ENCODE data around the gene CACNA1A.

The CACNA1A gene

GRCh38 chr19:13160557-13160956, 345.7 kb downstream of the CACNA1A start:
- no peak overlapping the region for H3K27ac ChIP-seq (ENCODE audit: low read depth, low read length)
- no peak overlapping the region for H3K9ac ChIP-seq (ENCODE audit: low read length)

GRCh38 chr19:13159713-13160112, 346.6 kb downstream of the CACNA1A start:
- Histone ChIP-seq H4K20me1 (ENCODE audit: low read depth, low read length) (no peaks in the 10 kb centered on the region), H3K9me2 (replicated peaks; ENCODE audit: insufficient read depth, low read length) (no peaks in the 10 kb centered on the region), H3K27me3 (ENCODE audit: low read length) (no peaks in the 10 kb centered on the region), H3K27ac (ENCODE audit: low read depth, low read length) (no peak overlapping the region), H3K9ac (ENCODE audit: low read length) (no peak overlapping the region), H3F3A (ENCODE audit: insufficient read depth) (peaks cover 43% of the 10 kb centered on the region), H3K9me3 (ENCODE audit: insufficient read depth, low read length) (no peaks in the 10 kb centered on the region), H3K79me2 (ENCODE audit: insufficient read depth, low read length) (no peaks in the 10 kb centered on the region), H2AFZ (ENCODE audit: low read depth, low read length, severe bottlenecking) (no peak overlapping the region), H3K4me3 (ENCODE audit: insufficient read depth, low read length, poor library complexity, severe bottlenecking) (no peak overlapping the region), H3K36me3 (ENCODE audit: low read length) (no peaks in the 10 kb centered on the region), H3K4me2 (ENCODE audit: low read depth, low read length, poor library complexity, severe bottlenecking) (no peak overlapping the region)
- no peak for TF ChIP-seq EZH2phosphoT487 (conservative IDR thresholded peaks at IDR 0.05; ENCODE audit: low read length)
- no peak for TF ChIP-seq CTCF (IDR thresholded peaks at IDR 0.05; ENCODE audit: insufficient read depth, low read length, poor library complexity, severe bottlenecking)

More at GRCh38 chr19:13160557-13160956, 345.7 kb downstream of the CACNA1A start:
- TF ChIP-seq EZH2phosphoT487 (conservative IDR thresholded peaks at IDR 0.05; ENCODE audit: low read length) (no peak), CTCF (IDR thresholded peaks at IDR 0.05; ENCODE audit: insufficient read depth, low read length, poor library complexity, severe bottlenecking) (no peak)
- no peak overlapping the region for H2AFZ ChIP-seq (ENCODE audit: low read depth, low read length, severe bottlenecking)
- H3K4me2 ChIP-seq (ENCODE audit: low read depth, low read length, poor library complexity, severe bottlenecking), result no peak overlapping the region
- no peaks in the 10 kb centered on the region for H3K27me3 ChIP-seq (ENCODE audit: low read length)
- H3F3A ChIP-seq (ENCODE audit: insufficient read depth), result peaks cover 38% of the 10 kb centered on the region
- H3K9me3 ChIP-seq (ENCODE audit: insufficient read depth, low read length), result no peaks in the 10 kb centered on the region
- H3K9me2 ChIP-seq (replicated peaks; ENCODE audit: insufficient read depth, low read length), result no peaks in the 10 kb centered on the region
- no peak overlapping the region for H3K4me3 ChIP-seq (ENCODE audit: insufficient read depth, low read length, poor library complexity, severe bottlenecking)
- no peaks in the 10 kb centered on the region for H3K36me3 ChIP-seq (ENCODE audit: low read length)
- H3K79me2 ChIP-seq (ENCODE audit: insufficient read depth, low read length), result no peaks in the 10 kb centered on the region
- no peaks in the 10 kb centered on the region for H4K20me1 ChIP-seq (ENCODE audit: low read depth, low read length)

Measured in SU-DHL-6 (cell line).